ENCODE data around the gene SULT4A1. TPM values are rescaled to one million over a fixed set of nuclear protein-coding genes. Genes with fewer than 3 reads are reported as not detected.

The SULT4A1 gene
- total RNA-seq, 4 donors from 2014 or later, result 0.27 to 0.53 (median 0.47) TPM; not detected in 1

DNA sequence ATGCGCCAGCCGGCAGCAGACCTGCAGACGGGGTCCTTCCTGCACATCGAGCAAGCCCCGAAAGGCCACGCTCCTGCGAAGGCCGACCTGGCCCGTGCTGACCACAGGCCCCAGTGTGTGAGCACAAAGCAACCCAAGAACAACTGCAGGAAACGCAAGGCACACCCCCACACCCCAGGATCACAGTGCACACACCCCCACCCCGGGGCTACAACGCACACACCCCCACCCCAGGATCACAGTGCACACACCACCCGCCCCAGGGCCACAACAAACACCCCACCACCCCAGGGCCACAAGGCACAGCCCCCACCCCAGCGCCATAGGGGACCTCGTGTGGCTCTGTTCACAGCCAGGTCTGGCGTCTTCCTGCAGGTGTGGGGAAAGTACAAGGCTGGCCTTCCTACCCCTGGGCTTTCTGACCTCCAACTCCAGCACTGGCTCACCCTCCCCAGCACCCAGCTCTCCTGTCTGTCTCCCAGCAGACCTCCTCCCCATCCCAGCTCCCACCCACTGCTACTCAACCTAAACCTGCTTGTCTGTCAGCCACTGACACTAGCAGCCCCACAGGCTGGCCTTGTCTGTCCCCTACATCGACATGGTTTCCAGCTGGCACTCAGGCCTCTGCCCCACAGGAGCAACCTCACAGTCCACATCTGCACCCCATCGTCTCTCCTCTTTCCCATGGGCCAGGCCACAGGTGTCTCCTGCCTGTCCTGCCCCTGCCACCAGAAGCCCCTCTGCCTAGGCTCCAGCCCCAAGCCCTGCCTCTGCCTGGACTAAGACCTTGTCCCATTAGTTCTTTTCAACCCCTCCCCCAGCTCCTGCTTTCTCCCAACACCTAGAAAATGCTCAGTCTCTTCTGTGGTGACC, 29.7 kb downstream of the SULT4A1 start:
- TF ChIP-seq POLR2A (IDR thresholded peaks at IDR 0.05), result no peak
- TF ChIP-seq, protein P1, sequence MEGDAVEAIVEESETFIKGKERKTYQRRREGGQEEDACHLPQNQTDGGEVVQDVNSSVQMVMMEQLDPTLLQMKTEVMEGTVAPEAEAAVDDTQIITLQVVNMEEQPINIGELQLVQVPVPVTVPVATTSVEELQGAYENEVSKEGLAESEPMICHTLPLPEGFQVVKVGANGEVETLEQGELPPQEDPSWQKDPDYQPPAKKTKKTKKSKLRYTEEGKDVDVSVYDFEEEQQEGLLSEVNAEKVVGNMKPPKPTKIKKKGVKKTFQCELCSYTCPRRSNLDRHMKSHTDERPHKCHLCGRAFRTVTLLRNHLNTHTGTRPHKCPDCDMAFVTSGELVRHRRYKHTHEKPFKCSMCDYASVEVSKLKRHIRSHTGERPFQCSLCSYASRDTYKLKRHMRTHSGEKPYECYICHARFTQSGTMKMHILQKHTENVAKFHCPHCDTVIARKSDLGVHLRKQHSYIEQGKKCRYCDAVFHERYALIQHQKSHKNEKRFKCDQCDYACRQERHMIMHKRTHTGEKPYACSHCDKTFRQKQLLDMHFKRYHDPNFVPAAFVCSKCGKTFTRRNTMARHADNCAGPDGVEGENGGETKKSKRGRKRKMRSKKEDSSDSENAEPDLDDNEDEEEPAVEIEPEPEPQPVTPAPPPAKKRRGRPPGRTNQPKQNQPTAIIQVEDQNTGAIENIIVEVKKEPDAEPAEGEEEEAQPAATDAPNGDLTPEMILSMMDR (IDR thresholded peaks at IDR 0.05), result no peak
- H3K27ac ChIP-seq, result no peak overlapping the region
- H3K36me3 ChIP-seq, result no peaks in the 10 kb centered on the region
- H3K27me3 ChIP-seq, result no peaks in the 10 kb centered on the region
- no peaks in the 10 kb centered on the region for H3K4me1 ChIP-seq
- DNase-seq, result peak in 1 of 3 donors; percentile 41
- H3K9me3 ChIP-seq, result no peaks in the 10 kb centered on the region
- no peak overlapping the region for H3K4me3 ChIP-seq

DNA sequence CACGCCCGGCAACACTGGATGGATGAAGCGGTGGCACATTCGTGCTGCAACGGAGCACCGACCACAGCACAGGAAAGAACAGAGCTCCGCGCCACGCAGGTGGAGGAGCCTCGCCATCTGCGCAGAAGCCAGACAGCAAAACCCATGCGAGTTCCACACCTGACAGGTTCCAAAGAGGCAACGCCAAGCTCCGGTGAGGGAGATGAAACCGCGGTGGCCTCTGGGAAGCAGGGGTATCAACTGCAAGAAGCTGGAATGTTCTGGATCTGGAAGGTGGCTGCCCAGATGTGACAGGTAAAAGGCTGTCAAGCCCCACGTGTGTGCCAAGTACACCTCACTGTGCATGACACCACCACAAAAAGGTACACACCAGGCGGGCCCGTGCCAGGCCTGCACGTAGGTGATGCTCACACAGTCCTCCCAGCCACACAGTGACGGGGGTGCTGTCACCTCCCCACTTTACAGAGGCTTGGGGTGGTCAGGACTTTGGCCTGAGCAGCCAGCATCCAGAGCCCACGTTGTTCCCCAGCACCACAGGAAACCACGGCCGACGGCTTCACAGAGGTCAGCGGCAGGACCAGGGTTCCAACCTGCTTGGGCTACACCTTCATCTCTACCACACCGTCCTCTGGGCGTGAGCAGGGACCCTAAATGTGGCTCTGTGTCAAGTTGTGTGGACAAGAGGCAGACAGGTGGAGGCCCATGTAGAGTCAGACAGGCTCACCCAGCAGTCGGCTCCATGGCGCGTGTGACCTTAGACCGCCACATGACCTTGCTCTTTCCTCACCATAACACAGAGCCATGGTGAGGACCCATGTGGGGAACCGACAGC, 30.5 kb downstream of the SULT4A1 start:
- DNase-seq, result peak in 1 of 3 donors; percentile 32
- Histone ChIP-seq H3K4me3 (no peak overlapping the region), H3K36me3 (no peaks in the 10 kb centered on the region), H3K27ac (no peak overlapping the region), H3K4me1 (no peaks in the 10 kb centered on the region), H3K9me3 (no peaks in the 10 kb centered on the region), H3K27me3 (no peaks in the 10 kb centered on the region)
- TF ChIP-seq POLR2A (IDR thresholded peaks at IDR 0.05), result no peak
- TF ChIP-seq, protein P1 (IDR thresholded peaks at IDR 0.05), result no peak

DNA sequence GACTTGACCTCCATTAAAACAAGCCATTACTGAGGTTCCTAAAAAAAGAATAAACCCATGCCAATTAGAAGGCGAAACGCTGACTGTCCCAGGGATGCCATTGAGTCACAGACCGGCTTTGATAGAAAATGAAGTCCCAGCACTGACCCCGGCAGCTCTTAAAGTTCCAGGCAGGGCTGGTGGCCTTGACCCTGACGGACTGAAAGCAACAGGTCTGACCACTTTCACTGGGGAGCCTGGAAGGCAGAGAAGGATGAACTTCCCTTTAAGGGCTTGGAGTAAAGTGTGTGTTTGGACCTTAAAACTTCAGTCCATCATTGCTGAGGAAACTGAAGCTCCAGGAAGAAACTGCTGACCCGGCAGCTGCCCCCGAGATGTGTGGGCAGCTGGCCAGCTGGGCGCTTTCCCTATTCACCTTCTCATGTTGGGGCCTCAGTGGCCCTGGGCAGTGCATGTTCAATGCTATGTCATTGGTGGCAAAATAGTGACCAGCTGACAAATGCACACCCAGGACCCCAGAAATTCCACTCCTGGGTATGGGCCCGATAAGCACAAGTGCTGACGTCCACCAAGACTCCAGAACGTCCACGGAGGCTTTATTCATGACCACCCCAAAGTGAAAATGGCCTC, 31.3 kb downstream of the SULT4A1 start:
- Histone ChIP-seq H3K36me3 (no peaks in the 10 kb centered on the region), H3K4me3 (no peak overlapping the region), H3K27ac (no peak overlapping the region), H3K4me1 (no peaks in the 10 kb centered on the region), H3K9me3 (no peaks in the 10 kb centered on the region), H3K27me3 (no peaks in the 10 kb centered on the region)
- DNase-seq, result no peak
- TF ChIP-seq, protein P1 (IDR thresholded peaks at IDR 0.05), result no peak
- TF ChIP-seq POLR2A (IDR thresholded peaks at IDR 0.05), result no peak

DNA sequence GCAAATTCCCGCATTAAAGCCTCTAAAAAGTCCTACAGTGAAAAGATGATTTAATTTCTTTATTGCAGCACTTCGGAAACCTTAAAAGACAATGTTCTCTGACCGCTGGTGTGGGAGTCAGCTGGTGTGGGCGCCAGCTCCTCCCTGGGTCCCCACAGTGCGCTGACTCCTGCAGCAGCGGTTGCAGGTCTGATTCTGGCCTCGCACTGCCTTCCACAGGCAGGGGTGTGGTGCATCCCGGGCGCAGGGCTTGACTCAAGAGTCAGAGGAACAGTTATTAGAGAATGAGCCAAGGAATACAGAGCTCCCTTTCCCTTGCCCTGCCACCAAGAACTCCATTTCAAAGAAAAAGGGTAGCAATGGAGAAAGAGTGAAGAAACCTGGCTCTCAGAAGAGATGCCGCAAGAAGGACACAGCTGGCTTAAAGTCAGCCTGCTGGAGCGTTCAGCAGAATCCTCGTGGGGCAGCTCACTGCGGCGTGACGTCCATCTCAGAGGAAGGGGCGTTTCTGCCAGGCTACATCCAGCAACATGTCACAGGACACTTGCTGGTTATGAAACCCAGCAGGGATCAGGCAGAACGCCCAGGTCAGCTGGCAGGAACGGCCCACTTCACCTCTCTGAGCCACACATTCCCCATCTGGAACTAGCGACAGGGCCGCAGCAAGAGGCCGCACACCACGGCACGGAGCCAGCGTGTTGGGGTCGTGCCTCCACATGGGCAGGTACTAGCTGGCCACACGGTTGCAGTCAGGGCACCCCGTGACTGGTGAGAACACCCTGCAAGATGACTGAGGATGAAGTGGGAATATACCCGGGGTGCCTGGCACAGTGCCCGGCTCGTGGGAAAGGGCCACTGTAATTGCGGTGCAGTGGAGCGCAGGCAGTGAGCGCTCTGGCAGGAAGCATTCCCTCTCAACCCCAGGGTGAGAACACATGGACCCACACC, 32.1 kb downstream of the SULT4A1 start:
- peak in 2 of 3 donors; percentile 42 to 56 for DNase-seq
- H3K27me3 ChIP-seq, result no peaks in the 10 kb centered on the region
- no peaks in the 10 kb centered on the region for H3K9me3 ChIP-seq
- TF ChIP-seq, protein P1 (IDR thresholded peaks at IDR 0.05), result no peak
- no peak for TF ChIP-seq POLR2A (IDR thresholded peaks at IDR 0.05)
- no peak overlapping the region for H3K4me3 ChIP-seq
- H3K4me1 ChIP-seq, result no peaks in the 10 kb centered on the region
- no peaks in the 10 kb centered on the region for H3K36me3 ChIP-seq
- H3K27ac ChIP-seq, result no peak overlapping the region

All from Peyer's patch (tissue), 4 donors.